H9 (cell line): ENCODE data around the gene PHF10. TPM values are rescaled to one million over a fixed set of nuclear protein-coding genes. Genes with fewer than 3 reads are reported as not detected.
"Not testable (repeated sequence)": the region's sequence is repeated elsewhere in the genome, so short reads cannot be mapped to it uniquely, and the experiment has no call there.

Experiments used
- DNase-seq: peaks from one replicate; pipeline ENCODE4 v3.0.0-alpha.2; 2017
- H2AFZ ChIP-seq: one replicate; pipeline ENCODE4 v1.6.1; 2013; ENCODE audit warnings: mild to moderate bottlenecking, low read length, control low read depth, moderate library complexity
- H2AK5ac ChIP-seq: 2 replicates; pipeline ENCODE4 v1.6.1; 2013; ENCODE audit warnings: low read length, control low read depth, mixed read lengths; ENCODE audit not compliant: insufficient read length
- H2BK120ac ChIP-seq: one replicate; pipeline ENCODE4 v1.6.1; 2013; ENCODE audit warnings: low read depth, mild to moderate bottlenecking, low read length, control low read depth, inconsistent platforms; ENCODE audit not compliant: poor library complexity, severe bottlenecking
- H2BK12ac ChIP-seq: 2 replicates; pipeline ENCODE4 v1.6.1; 2013; ENCODE audit warnings: low read length, control low read depth, mixed read lengths, low read depth; ENCODE audit not compliant: insufficient read length
- H2BK15ac ChIP-seq: 2 replicates; pipeline ENCODE4 v1.6.1; 2013; ENCODE audit warnings: low read depth, low read length, control low read depth
- H2BK20ac ChIP-seq: one replicate; pipeline ENCODE4 v1.6.1; 2013; ENCODE audit warnings: low read depth, mild to moderate bottlenecking, low read length, control low read depth, inconsistent platforms; ENCODE audit not compliant: poor library complexity, severe bottlenecking
- H2BK5ac ChIP-seq: 2 replicates; pipeline ENCODE4 v1.6.1; 2013; ENCODE audit warnings: low read length, control low read depth, mixed read lengths; ENCODE audit not compliant: insufficient read length
- H3K14ac ChIP-seq: 2 replicates; pipeline ENCODE4 v1.6.1; 2013; ENCODE audit warnings: low read length, control low read depth; ENCODE audit not compliant: insufficient read depth
- H3K18ac ChIP-seq: 2 replicates; pipeline ENCODE4 v1.6.1; 2013; ENCODE audit warnings: low read depth, mild to moderate bottlenecking, mixed read lengths, low read length, control low read depth; ENCODE audit not compliant: insufficient read length
- H3K23ac ChIP-seq: 2 replicates; pipeline ENCODE4 v1.6.1; 2013; ENCODE audit warnings: low read length, control low read depth, mixed read lengths, low read depth; ENCODE audit not compliant: insufficient read length
- H3K23me2 ChIP-seq: 2 replicates; pipeline ENCODE4 v1.6.1; 2013; ENCODE audit warnings: low read depth, mild to moderate bottlenecking, mixed read lengths, low read length, control low read depth; ENCODE audit not compliant: insufficient read length, poor library complexity, severe bottlenecking
- H3K27ac ChIP-seq: 2 replicates; pipeline ENCODE4 v1.5.1; 2013; ENCODE audit warnings: low read length, control low read depth, mixed read lengths, low read depth; ENCODE audit not compliant: insufficient read length
- H3K27me3 ChIP-seq: 2 replicates; pipeline ENCODE4 v1.6.1; 2013; ENCODE audit warnings: low read length, control low read depth, inconsistent platforms; ENCODE audit not compliant: insufficient read depth
- H3K4ac ChIP-seq: 2 replicates; pipeline ENCODE4 v1.6.1; 2013; ENCODE audit warnings: low read depth, mild to moderate bottlenecking, control low read depth, inconsistent platforms, low read length, moderate library complexity
- H3K4me1 ChIP-seq: 2 replicates; pipeline ENCODE4 v1.6.1; 2013; ENCODE audit warnings: low read length, control low read depth, inconsistent platforms; ENCODE audit not compliant: insufficient read depth
- H3K4me2 ChIP-seq: 2 replicates; pipeline ENCODE4 v1.6.1; 2013; ENCODE audit warnings: low read length, control low read depth, mixed read lengths; ENCODE audit not compliant: insufficient read length, insufficient read depth
- H3K56ac ChIP-seq: 2 replicates; pipeline ENCODE4 v1.6.1; 2013; ENCODE audit warnings: low read depth, mild to moderate bottlenecking, mixed read lengths, low read length, control low read depth; ENCODE audit not compliant: insufficient read length
- H3K79me1 ChIP-seq: 2 replicates; pipeline ENCODE4 v1.6.1; 2013; ENCODE audit warnings: low read depth, mild to moderate bottlenecking, moderate library complexity, low read length, control low read depth, inconsistent platforms; ENCODE audit not compliant: insufficient read depth, poor library complexity, severe bottlenecking
- H3K79me2 ChIP-seq: 2 replicates; pipeline ENCODE4 v1.6.1; 2013; ENCODE audit warnings: low read length, control low read depth, inconsistent platforms; ENCODE audit not compliant: insufficient read depth
- H3K9ac ChIP-seq: 2 replicates; pipeline ENCODE4 v1.6.1; 2013; ENCODE audit warnings: low read length, control low read depth, mixed read lengths; ENCODE audit not compliant: insufficient read length; ENCODE audit errors: extremely low read depth
- H3K9me3 ChIP-seq: one replicate; pipeline ENCODE4 v1.6.1; 2013; ENCODE audit warnings: low read depth, low read length, inconsistent platforms; ENCODE audit not compliant: control insufficient read depth
- H3T11ph ChIP-seq: one replicate; pipeline ENCODE4 v1.6.1; 2013; ENCODE audit warnings: mild to moderate bottlenecking, low read length, control low read depth, inconsistent platforms
- H4K20me1 ChIP-seq: one replicate; pipeline ENCODE4 v1.6.1; 2013; ENCODE audit not compliant: control insufficient read depth, insufficient read length, insufficient read depth
- H4K5ac ChIP-seq: 2 replicates; pipeline ENCODE4 v1.6.1; 2013; ENCODE audit warnings: low read depth, mild to moderate bottlenecking, mixed read lengths, low read length, control low read depth; ENCODE audit not compliant: insufficient read length
- H4K8ac ChIP-seq: replicated peaks from 2 replicates; pipeline ENCODE4 v1.6.1; 2013; ENCODE audit warnings: low read length, control low read depth, mixed read lengths, low read depth; ENCODE audit not compliant: insufficient read length
- H4K91ac ChIP-seq: 2 replicates; pipeline ENCODE4 v1.6.1; 2013; ENCODE audit warnings: low read depth, mild to moderate bottlenecking, moderate library complexity, mixed read lengths, low read length, control low read depth; ENCODE audit not compliant: insufficient read length
- H3K27ac Mint-ChIP-seq, 3 experiments: 2 replicates in 2 of 3; 3 replicates in 1 of 3; pipeline ENCODE4 v1.8.0; 2020 to 2021; ENCODE audit warnings: mixed read lengths in 3 of 3, mild to moderate bottlenecking in 1 of 3, moderate library complexity in 1 of 3
- H3K27me3 Mint-ChIP-seq: 2 replicates; pipeline ENCODE4 v1.8.0; 2021; ENCODE audit warnings: low read depth, mild to moderate bottlenecking, moderate library complexity, mixed read lengths
- H3K36me3 Mint-ChIP-seq, 3 experiments: 2 replicates in 2 of 3; 3 replicates in 1 of 3; pipeline ENCODE4 v1.8.0; 2020 to 2021; ENCODE audit warnings: low read depth in 3 of 3, mixed read lengths in 3 of 3; ENCODE audit not compliant: insufficient read depth in 1 of 3
- H3K4me1 Mint-ChIP-seq, 2 experiments: 2 replicates each; pipeline ENCODE4 v1.8.0; 2020; ENCODE audit warnings: mixed read lengths in 2 of 2
- H3K4me3 Mint-ChIP-seq, 2 experiments: 2 replicates in 1 of 2; 3 replicates in 1 of 2; pipeline ENCODE4 v1.8.0; 2020 to 2021; ENCODE audit warnings: mild to moderate bottlenecking in 2 of 2, mixed read lengths in 2 of 2, moderate library complexity in 1 of 2
- H3K9me3 Mint-ChIP-seq, 2 experiments: 2 replicates in 1 of 2; 3 replicates in 1 of 2; pipeline ENCODE4 v1.8.0; 2020; ENCODE audit warnings: mild to moderate bottlenecking in 2 of 2, mixed read lengths in 2 of 2, moderate library complexity in 1 of 2
- WGBS: extraction: QIAGEN DNeasy Blood & Tissue Kit; methylation state at CpG from one replicate; pipeline ENCODE4 v1.1.7; 2013; ENCODE audit warnings: missing lambda C conversion rate, low lambda C conversion rate, mixed read lengths; ENCODE audit not compliant: insufficient read length; ENCODE audit errors: extremely low coverage; 5-methylcytosine and 5-hydroxymethylcytosine counted together
- total RNA-seq: library from RNA; stranded (reverse); gene quantifications from 2 replicates; pipeline ENCODE4 v1.2.1, GENCODE V29; 2021
- TF ChIP-seq, protein P1 (sequence below): fragments of 200-600 bp; sonication (generic); conservative IDR thresholded peaks from 3 replicates; pipeline ENCODE4 v1.8.0; 2021; ENCODE audit warnings: antibody characterized with exemption, mild to moderate bottlenecking

Gene PHF10
- total RNA-seq, 1 experiment from 2014 or later: 59.0 TPM

DNA sequence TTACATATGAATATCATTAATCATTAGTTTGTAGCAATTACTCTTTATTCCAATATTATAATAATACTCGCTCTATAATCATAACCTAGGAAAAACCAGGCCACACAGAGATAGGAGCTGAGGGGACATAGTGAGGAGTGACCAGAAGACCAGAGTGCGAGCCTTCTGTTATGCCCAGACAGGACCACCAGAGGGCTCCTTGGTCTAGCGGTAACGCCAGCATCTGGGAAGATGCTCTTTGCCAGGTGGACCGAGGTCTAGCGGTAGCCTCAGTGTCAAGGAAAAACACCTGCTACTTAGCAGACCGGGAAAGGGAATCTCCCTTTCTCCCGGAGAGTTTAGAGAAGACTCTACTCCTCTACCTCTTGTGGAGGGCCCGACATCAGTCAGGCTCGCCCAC is 27.2 kb downstream of the PHF10 start:
- H4K8ac ChIP-seq, H3K4ac ChIP-seq, H3K9ac ChIP-seq, H4K5ac ChIP-seq, H3K23me2 ChIP-seq, H3K23ac ChIP-seq, H3K56ac ChIP-seq, H3K4me3 Mint-ChIP-seq, H2BK5ac ChIP-seq, H2BK20ac ChIP-seq, H3K27ac ChIP-seq, H3K18ac ChIP-seq, H3K27ac Mint-ChIP-seq, H4K91ac ChIP-seq, H3K14ac ChIP-seq, H3K27me3 ChIP-seq, H4K20me1 ChIP-seq, H2AFZ ChIP-seq, H3K4me1 ChIP-seq, H2BK120ac ChIP-seq, H3K9me3 ChIP-seq, H2AK5ac ChIP-seq, H2BK12ac ChIP-seq, H3T11ph ChIP-seq, H3K27me3 Mint-ChIP-seq, H2BK15ac ChIP-seq, H3K4me2 ChIP-seq: not testable (repeated sequence)
- Mint-ChIP-seq H3K4me1 (peaks cover 15 to 24% of the 10 kb centered on the region in 2 experiments), H3K36me3 (peaks cover 38 to 48% (median 43%) of the 10 kb centered on the region in 3 experiments), H3K9me3 (peaks cover 0 to 12% of the 10 kb centered on the region in 2 experiments; a peak in 3 of 5 replicates)
- H3K79me2 ChIP-seq: peaks cover 16% of the 10 kb centered on the region; the same call in 1 of the 2 replicates
- peaks cover 11% of the 10 kb centered on the region for H3K79me1 ChIP-seq
- DNase-seq: peak; percentile 65
- TF ChIP-seq, protein P1, sequence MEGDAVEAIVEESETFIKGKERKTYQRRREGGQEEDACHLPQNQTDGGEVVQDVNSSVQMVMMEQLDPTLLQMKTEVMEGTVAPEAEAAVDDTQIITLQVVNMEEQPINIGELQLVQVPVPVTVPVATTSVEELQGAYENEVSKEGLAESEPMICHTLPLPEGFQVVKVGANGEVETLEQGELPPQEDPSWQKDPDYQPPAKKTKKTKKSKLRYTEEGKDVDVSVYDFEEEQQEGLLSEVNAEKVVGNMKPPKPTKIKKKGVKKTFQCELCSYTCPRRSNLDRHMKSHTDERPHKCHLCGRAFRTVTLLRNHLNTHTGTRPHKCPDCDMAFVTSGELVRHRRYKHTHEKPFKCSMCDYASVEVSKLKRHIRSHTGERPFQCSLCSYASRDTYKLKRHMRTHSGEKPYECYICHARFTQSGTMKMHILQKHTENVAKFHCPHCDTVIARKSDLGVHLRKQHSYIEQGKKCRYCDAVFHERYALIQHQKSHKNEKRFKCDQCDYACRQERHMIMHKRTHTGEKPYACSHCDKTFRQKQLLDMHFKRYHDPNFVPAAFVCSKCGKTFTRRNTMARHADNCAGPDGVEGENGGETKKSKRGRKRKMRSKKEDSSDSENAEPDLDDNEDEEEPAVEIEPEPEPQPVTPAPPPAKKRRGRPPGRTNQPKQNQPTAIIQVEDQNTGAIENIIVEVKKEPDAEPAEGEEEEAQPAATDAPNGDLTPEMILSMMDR: peak; percentile 75
- no CpG with 5 or more reads among the region's 10 CpGs for WGBS
